ENCODE measurements around the gene RPL13.

RPL13 gene

DNA sequence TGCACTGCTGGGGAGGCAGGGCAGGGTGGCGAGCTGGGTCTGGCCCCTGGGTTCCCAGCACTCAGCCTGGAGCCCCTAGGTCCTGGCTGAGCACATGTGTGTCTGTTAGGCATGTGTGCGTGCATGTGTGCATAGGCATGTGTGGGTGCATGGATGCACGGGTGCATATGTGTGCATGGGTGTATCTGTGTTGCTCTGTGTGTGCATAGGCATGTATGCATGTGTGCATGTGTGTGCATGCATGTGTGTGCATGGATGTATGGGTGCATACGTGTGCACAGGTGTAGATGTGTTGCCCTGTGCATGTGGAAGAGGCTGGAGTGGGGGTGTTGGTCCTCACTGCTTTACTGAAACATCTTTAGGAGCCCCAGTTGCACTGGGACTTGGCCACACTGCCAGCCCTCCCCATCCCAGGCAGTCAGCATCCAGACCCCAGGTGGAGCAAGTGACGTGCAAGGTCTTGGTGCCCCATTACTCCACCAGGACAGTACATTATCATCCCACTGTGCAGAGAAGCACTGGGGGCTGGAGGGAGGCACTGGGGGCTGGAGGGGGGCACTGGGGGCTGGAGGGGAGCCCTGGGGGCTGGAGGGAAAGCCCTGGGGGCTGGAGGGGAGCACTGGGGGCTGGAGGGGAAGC is 42.6 kb downstream of the RPL13 start:
- Mint-ChIP-seq H3K4me1 (ENCODE audit: low read depth) (peaks cover 13% of the 10 kb centered on the region), H3K9me3 (no peaks in the 10 kb centered on the region), H3K27me3 (no peaks in the 10 kb centered on the region), H3K4me3 (no peak overlapping the region), H3K36me3 (ENCODE audit: low read depth) (no peaks in the 10 kb centered on the region), H3K27ac (no peak overlapping the region)

DNA sequence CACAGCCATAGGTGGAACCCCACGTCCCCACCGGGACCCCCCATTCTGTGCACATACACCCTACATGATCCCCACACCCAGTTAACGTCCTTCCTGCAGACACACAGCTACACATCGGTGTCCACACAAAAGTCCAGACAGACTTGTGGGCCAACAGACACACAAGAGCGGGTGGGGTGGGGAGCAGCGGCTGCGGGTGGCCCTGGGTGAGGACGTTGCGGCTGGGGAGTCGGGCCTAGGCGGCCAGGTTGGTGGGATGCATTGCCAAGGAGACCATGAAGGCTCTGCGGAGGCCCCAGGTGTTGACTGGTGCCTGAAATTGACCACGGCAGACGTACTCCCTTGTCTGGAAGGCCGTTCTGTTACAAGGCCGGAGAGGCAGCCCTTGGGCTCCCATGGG is 44.3 kb downstream of the RPL13 start:
- no peaks in the 10 kb centered on the region for H3K36me3 Mint-ChIP-seq (ENCODE audit: low read depth)
- no peaks in the 10 kb centered on the region for H3K9me3 Mint-ChIP-seq
- no peak overlapping the region for H3K4me3 Mint-ChIP-seq

DNA sequence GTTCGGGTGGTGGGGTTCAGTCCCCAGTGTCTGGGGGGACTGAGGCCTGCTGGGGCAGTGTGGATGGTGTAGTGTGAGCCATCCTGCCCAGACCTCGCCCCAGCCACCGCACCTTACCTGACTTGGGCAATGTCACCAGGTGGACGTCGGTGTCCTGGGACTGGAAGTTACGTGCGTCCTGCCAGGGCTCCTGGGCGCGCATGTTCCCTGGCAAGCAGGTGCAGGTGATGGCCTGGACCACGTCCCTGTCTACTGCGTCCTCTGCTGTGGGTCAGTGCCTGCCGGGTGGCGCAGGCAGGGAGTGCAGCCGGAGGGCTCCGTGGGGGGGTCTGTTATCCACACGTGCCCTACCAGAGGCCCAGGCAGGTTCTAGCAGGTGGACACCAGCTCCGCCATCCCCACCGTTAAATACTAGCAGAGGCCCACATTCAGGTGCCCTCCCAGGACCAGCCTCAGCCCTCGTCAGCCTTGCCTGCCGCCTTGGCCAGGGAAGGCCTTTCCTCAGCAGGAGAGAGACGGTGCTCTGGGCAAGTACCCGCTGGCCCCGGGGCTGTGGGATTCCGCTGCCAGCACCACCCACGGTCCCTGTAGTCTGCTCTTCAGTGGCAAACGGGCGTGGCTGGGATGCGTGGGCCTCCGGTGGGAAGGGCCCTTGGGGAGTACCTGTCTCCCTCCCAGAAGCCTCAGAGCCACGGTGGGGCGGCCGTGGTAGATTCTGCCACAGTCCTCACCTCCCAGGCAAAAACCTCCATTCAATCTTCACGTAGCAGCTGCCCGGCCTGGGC is 44.9 kb downstream of the RPL13 start:
- Mint-ChIP-seq H3K27me3 (no peaks in the 10 kb centered on the region), H3K4me1 (ENCODE audit: low read depth) (peaks cover 13% of the 10 kb centered on the region), H3K4me3 (no peak overlapping the region), H3K27ac (no peak overlapping the region), H3K9me3 (no peaks in the 10 kb centered on the region), H3K36me3 (ENCODE audit: low read depth) (no peaks in the 10 kb centered on the region)

More for the DNA sequence above, 44.3 kb downstream of the RPL13 start:
- Mint-ChIP-seq H3K27ac (no peak overlapping the region), H3K27me3 (no peaks in the 10 kb centered on the region), H3K4me1 (ENCODE audit: low read depth) (peaks cover 13% of the 10 kb centered on the region)

DNA sequence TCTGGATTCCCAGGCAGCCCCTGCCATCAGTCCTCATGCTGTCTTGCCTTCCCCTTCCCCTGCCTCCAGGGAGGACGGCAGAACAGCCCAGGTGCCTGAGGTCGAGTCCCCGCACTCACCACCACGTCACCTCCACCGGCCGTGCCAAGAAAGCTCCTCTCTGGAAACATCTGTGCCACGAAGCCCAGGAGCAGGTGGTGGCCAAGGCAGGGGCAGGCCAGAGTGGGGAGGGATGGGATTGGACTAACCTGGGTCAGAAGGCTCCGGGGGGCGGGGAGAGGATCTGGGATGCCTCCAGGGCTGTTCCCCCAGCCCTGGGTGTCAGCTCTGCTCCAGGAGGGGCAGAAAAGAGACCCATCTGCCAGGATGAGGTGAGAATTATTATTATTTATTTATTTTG is 45.5 kb downstream of the RPL13 start:
- Mint-ChIP-seq H3K9me3 (no peaks in the 10 kb centered on the region), H3K36me3 (ENCODE audit: low read depth) (no peaks in the 10 kb centered on the region), H3K4me1 (ENCODE audit: low read depth) (peaks cover 13% of the 10 kb centered on the region), H3K4me3 (no peak overlapping the region), H3K27ac (no peak overlapping the region), H3K27me3 (no peaks in the 10 kb centered on the region)

DNA sequence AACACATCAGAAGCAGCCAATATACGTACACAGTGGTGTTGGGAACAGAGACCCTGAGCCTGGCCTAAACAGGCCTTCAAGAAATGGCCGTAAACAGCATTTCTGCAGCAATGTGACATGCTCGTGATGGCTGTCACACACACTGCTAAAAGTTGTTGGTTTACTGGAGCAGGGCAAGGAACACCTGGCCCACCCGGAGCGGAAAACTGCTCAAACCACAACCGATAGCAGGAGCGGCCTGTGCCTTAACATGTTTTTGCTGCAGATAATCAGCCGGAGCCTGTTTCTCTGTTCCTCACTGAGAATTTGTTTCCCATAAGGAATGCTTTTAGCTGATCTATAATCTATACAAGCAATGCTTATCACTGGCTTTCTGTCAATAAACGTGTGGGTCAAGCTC is 47.0 kb downstream of the RPL13 start:
- Mint-ChIP-seq H3K36me3 (ENCODE audit: low read depth) (no peaks in the 10 kb centered on the region), H3K27ac (no peak overlapping the region), H3K9me3 (no peaks in the 10 kb centered on the region), H3K4me1 (ENCODE audit: low read depth) (peaks cover 7% of the 10 kb centered on the region), H3K4me3 (no peak overlapping the region), H3K27me3 (no peaks in the 10 kb centered on the region)

DNA sequence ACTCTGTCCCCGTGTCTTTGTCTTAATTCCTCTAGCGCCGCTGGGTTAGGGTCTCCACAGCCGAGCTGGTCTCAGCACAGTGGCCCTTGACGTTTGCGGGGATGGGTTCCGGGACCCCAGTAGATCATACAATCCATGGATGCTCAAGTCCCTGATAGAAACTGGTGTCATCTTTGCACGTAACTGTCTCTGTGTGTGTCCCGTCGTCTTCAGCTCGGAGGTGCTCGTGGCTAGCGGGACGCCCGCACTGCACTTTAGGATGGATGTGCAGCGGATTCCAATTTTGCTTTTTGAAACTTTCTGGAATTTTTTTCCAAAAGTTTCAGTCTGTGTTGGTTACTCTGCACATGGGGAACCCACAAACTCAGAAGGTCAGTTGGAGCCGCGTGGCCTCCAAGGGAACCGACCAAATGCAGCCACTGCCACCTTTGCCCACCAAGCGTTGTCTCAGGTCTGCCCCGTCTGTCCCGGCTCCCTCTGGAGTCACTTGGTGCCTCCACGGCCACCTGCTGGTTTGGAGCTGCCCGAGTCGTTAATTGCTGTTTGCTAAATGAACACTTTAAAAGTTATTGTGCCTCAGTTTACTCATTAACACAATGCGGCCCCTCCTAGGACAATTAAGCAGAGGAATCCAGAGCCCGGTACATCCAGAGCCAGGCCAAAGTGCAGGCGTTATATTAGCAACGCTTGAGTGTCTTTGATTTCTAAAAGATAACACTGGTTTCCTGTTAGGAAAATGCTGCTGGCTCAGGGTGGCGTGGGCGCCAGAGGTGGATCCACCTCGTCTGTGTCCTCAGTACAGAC is 47.7 kb downstream of the RPL13 start:
- Mint-ChIP-seq H3K36me3 (ENCODE audit: low read depth) (no peaks in the 10 kb centered on the region), H3K4me3 (no peak overlapping the region), H3K27ac (no peak overlapping the region), H3K27me3 (no peaks in the 10 kb centered on the region), H3K4me1 (ENCODE audit: low read depth) (peaks cover under 1% of the 10 kb centered on the region), H3K9me3 (no peaks in the 10 kb centered on the region)

DNA sequence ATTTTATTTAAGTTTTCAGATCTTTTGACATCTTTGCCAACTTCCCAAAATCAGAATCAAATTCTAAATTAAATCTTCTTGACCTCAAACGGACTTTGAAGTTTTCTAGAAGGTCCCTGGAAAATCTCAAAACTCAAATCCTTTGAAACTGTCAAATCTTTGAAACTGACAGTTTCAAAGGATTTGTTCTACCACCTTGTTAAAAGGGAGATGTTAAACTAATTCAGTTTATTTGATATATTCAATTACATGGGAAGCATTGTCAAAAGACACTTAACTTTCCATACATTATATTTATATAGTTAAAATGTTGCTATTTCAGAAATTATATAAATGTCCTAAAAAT is 49.6 kb downstream of the RPL13 start:
- Mint-ChIP-seq H3K36me3 (ENCODE audit: low read depth) (no peaks in the 10 kb centered on the region), H3K27ac (no peak overlapping the region), H3K9me3 (no peaks in the 10 kb centered on the region), H3K27me3 (no peaks in the 10 kb centered on the region), H3K4me1 (ENCODE audit: low read depth) (no peaks in the 10 kb centered on the region), H3K4me3 (no peak overlapping the region)

DNA sequence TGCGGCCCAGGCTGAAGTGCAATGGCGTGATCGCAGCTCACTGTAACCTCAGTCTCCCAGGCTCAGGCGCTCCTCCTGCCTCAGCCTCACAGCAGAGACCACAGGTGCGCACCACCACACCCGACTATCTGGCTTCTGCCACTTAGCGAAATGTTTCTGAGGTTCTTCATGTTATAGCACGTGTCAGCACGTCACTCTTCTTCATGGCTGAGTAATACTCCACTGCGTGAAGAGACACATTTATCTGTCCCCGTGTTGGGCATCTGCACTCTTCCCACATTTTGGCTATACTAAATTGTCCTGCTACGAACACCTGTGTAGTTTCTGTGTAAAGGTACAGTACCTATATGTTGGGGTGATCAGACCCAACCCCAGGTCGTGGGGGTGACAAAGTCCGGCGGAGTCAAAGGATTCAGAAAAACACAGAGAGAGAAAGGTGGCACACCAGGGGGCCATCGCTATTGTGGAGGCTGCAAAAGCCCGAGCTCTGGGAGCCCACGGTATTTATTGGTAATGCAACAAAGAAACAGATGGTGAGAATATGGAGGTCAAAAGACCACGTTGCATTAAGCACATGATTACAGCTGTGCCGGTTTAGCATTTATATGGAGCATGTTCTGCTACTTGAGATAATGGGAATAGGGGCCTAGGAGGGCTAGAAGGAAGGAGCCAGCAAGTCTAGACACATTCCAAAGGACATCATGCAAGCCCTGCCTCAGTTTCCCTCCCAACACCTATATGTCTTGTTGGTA is 52.1 kb downstream of the RPL13 start:
- Mint-ChIP-seq H3K27me3 (no peaks in the 10 kb centered on the region), H3K4me3 (no peak overlapping the region), H3K9me3 (no peaks in the 10 kb centered on the region), H3K27ac (no peak overlapping the region), H3K4me1 (ENCODE audit: low read depth) (peaks cover 13% of the 10 kb centered on the region), H3K36me3 (ENCODE audit: low read depth) (no peaks in the 10 kb centered on the region)

DNA sequence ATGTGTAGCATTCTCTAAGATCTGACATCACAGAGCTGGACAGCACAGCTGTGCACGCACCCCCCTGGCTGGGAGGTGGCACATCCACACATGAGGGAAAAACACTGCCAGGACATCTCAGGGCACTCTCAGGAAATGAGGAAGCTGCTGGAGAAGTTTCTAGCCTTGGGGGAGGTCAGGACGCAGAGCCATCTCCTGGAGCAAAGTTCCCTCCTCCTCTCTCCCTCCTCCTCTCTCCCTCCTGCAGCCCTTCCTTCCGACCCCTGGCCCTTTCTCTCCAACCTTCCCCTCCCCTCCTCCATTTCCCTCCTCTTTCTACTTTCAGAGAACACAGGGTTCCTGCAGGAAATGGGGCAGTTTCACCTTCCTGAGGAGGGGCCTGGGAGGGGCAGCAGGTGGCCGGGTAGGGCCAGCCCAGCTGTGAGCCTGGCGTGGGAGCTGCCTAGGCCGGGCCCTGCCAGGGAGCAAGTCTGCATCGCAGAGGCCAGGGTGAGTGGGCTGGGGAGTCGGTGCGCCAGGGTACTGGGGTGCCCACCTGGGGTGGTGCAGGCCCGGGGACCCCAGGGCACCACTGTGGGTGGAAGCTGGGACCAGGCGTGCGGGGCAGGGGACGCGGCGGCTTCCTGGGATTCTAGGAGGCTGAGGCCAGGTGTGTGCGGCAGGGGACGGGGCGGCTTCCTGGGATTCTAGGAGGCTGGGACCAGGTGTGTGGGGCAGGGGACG is 52.9 kb downstream of the RPL13 start, which contains the start of gene DPEP1:
Gene DPEP1 (plus strand): TSS at position 412 of the 723 bp plus-strand sequence. CDS start 16,769 bp downstream, outside the sequence.
- H3K27ac Mint-ChIP-seq: no peak within 1 kb of the TSS
- H3K27me3 Mint-ChIP-seq: no peaks in the 10 kb centered on the region
- H3K4me3 Mint-ChIP-seq: no peak within 1 kb of the TSS
- H3K9me3 Mint-ChIP-seq: no peaks in the 10 kb centered on the region
- H3K4me1 Mint-ChIP-seq (ENCODE audit: low read depth): peaks cover 13% of the 10 kb centered on the region
- no peaks in the 10 kb centered on the region for H3K36me3 Mint-ChIP-seq (ENCODE audit: low read depth)

DNA sequence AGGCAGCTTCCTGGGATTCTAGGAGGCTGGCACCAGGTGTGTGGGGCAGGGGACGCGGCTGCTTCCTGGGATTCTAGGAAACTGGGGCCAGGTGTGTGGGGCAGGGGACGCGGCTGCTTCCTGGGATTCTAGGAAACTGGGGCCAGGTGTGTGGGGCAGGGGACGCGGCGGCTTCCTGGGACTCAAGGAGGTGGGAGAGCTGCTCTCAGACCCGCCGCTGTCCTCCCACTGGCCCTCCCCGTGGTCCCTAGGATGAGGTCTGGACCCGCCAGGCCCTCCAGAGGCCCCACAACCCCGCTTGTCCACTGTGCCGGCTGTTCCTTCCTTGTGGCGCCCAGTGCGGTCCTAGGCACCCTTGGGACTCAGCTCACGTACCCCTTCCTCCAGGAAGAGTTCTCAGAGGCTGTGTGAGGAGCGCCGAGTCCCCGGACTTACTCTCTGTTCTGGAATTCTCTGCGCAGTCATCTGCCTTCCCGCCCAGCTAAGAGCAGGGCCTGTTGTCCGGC is 53.5 kb downstream of the RPL13 start:
- Mint-ChIP-seq H3K4me1 (ENCODE audit: low read depth) (peaks cover 13% of the 10 kb centered on the region), H3K9me3 (no peaks in the 10 kb centered on the region), H3K27me3 (no peaks in the 10 kb centered on the region), H3K27ac (no peak overlapping the region), H3K36me3 (ENCODE audit: low read depth) (no peaks in the 10 kb centered on the region), H3K4me3 (no peak overlapping the region)
